Measurements from ENCODE around the gene NLRP3.

- no peak for TF ChIP-seq EGR1 (IDR thresholded peaks at IDR 0.05; ENCODE audit: low read depth)
- no peak for TF ChIP-seq CEBPB (IDR thresholded peaks at IDR 0.05; ENCODE audit: low read depth)
- TF ChIP-seq CTCF (IDR thresholded peaks at IDR 0.05 in 2 of 3, conservative IDR thresholded peaks at IDR 0.05 in 1 of 3; ENCODE audit: borderline replicate concordance in 1 of 3, insufficient read depth in 1 of 3, low read depth in 2 of 3, low read length in 2 of 3) = no peak
- TF ChIP-seq SIN3A (IDR thresholded peaks at IDR 0.05; ENCODE audit: low read depth) = no peak
- no peak for TF ChIP-seq REST (IDR thresholded peaks at IDR 0.05; ENCODE audit: low read depth)
- no peak for TF ChIP-seq EZH2 (IDR thresholded peaks at IDR 0.05)
- TF ChIP-seq RAD21 (IDR thresholded peaks at IDR 0.05; ENCODE audit: low read depth) = no peak
- no peak for TF ChIP-seq SP1 (IDR thresholded peaks at IDR 0.05; ENCODE audit: low read depth)
- no peak for TF ChIP-seq POLR2A (IDR thresholded peaks at IDR 0.05; ENCODE audit: borderline replicate concordance, extremely low read depth, insufficient read depth, insufficient read length)
- no peak for TF ChIP-seq EZH2phosphoT487 (IDR thresholded peaks at IDR 0.05; ENCODE audit: borderline replicate concordance)
Observed at GRCh38 chr1:247474367-247474766, 58.4 kb downstream of the NLRP3 start.

Data from HCT116 (cell line).